ENCODE data around the gene COL6A1.

The COL6A1 gene

DNA sequence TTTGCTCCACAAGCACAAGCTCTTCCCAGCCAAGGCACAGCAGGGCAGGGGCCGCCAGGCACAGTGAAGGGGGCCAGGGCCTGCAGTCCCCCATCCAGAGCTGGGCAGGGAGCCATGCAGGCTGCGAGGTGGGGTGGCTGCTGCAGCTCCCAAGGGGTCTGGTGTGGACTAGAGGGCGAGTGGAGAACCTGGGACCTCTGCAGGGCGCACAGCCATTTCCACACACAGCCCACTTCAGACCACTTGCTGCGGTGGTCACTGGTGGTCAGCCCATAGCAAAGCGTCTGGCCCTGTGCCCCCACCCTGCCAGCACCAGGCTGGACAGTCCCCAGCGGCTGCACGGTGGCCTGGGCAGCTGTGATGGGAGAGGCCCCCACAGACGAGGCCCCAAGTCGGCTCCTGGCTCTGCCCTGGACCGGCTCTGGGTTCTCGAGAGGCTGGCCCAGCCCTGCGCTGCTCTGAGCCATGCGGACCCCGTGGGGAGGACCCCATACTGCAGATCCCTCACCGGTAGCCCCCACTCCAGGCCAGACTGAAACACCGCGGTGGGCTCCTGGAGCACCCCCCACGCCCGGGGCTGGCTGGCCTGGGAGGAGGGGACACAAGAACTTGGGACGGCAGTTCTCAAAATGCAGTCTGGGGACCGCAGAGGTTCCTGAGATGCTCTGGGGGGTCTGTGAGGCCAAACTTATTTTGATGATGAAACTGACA, 69.3 kb downstream of the COL6A1 start:
- no peak for DNase-seq (ENCODE audit: low read depth)

GRCh38 chr21:46051379-46051770, 69.8 kb downstream of the COL6A1 start:
- DNase-seq (ENCODE audit: low read depth) = no peak

- no peak for DNase-seq (ENCODE audit: low read depth)
Measured at GRCh38 chr21:46051821-46052675, 70.5 kb downstream of the COL6A1 start.

- no peak for DNase-seq (ENCODE audit: low read depth)
Measured at GRCh38 chr21:46052703-46053651, 71.4 kb downstream of the COL6A1 start.

DNA sequence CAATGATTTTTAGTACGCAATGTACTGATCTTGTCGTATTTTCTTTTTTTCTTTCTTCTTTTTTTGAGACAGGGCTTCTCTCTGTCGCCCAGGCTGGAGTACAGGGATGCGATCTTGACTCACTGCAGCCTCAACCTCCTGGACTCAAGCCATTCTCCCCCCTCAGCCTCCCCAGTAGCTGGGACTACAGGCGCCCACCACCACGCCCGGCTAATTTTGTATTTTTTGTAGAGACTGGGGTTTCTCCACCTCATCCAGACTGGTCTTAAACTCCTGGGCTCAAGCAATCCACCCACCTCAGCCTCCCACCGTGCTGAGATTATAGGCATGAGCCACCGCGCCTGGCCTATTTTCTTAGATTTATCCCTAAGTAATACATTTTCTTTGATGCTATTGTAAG, 72.5 kb downstream of the COL6A1 start:
- no peak for DNase-seq (ENCODE audit: low read depth)

- no peak for DNase-seq (ENCODE audit: low read depth)
Measured at GRCh38 chr21:46054451-46054881, 72.9 kb downstream of the COL6A1 start.

Measured in HS-27A (cell line).